Mammary epithelial cell (primary cell): ENCODE measurements around the gene CHEK1.

ENCODE experiments used
- CTCF ChIP-seq, 2 donors: IDR thresholded peaks in 1 of 2; conservative IDR thresholded peaks in 1 of 2; 2 replicates each; pipeline ENCODE4 v1.5.1; 2011 to 2012; ENCODE audit warnings: inconsistent platforms in 2 of 2, low read length in 2 of 2, mild to moderate bottlenecking in 2 of 2, control low read depth in 1 of 2, low read depth in 1 of 2; ENCODE audit not compliant: insufficient read depth in 1 of 2; ENCODE audit errors: extremely low read depth in 1 of 2
- EZH2 ChIP-seq: IDR thresholded peaks from 2 replicates; pipeline ENCODE4 v1.6.1; 2012; ENCODE audit warnings: low read length, inconsistent platforms, borderline replicate concordance

DNA sequence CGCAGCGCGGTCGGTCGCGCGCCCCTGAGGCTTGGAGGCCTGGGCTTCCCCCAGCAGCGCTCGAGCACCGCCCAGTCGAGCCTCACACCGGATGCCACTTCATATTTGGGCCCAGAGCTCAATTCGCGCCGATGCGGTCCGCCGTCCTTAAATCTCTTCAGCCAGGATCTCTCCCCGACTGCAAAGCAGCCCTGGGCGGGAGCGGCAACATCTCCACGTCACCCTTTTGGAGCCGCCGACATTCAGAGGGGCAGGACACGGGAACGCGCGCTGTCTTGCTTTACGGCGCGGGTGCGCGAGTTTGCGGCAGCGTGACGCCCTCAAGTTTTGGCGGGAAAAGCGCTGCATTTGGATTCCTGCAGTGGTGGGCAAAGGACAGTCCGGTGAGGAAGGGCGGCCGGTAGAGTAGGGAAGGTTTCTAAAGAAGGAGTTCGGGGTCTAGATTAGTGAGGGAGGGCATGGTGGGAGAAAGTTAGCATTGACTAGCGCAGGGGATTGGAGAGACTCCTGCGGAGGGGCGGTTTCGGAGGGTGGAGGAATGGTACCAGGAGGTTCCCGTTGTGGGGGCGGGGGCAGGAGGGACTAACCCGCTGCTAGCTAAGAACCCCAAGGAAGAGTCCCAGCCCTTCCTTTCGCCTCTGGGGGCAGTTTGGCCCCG, 796 bp downstream of the CHEK1 start:
- TF ChIP-seq CTCF (conservative IDR thresholded peaks at IDR 0.05 in 1 of 2, IDR thresholded peaks at IDR 0.05 in 1 of 2; ENCODE audit: extremely low read depth in 1 of 2, insufficient read depth in 1 of 2, low read depth in 1 of 2, low read length in 2 of 2): no peak
- TF ChIP-seq EZH2: no peak
